Activated CD4-positive, alpha-beta memory T cell treated with anti-CD3 and anti-CD28 coated beads, Interleukin-2, amount 10 ng/mL, durations not matched to agents 7 days and 5 days (primary cell): ENCODE data around the gene MMP24OS. TPM values are rescaled to one million over a fixed set of nuclear protein-coding genes. Genes with fewer than 3 reads are reported as not detected.

ENCODE experiments used
- total RNA-seq, 2 experiments: library from RNA; stranded (reverse); gene quantifications; one replicate each; pipeline ENCODE4 v1.2.3, GENCODE V29; 2021

Gene MMP24OS
- total RNA-seq, 2 experiments from 2014 or later: 45.6 to 48.7 TPM

Other genes starting within 250 kb of the MMP24OS start
- gene TRPC4AP, start 185.3 kb downstream of the MMP24OS start, total RNA-seq: 10 to 100 TPM; 63.5 to 65.7 TPM
- gene EDEM2, start 130.8 kb downstream of the MMP24OS start, total RNA-seq: 10 to 100 TPM; 29.7 to 30.5 TPM
- under 1 TPM; 0.88 to 0.95 TPM for gene PROCR, start 106.0 kb downstream of the MMP24OS start, total RNA-seq
- gene MMP24, start 51.4 kb downstream of the MMP24OS start, total RNA-seq: not detected
- gene EIF6, start 6.7 kb upstream of the MMP24OS start, total RNA-seq: 10 to 100 TPM; 86.1 to 91.3 TPM
- not detected for gene FAM83C, start 14.3 kb upstream of the MMP24OS start, total RNA-seq
- gene UQCC1, start 133.9 kb upstream of the MMP24OS start, total RNA-seq: 10 to 100 TPM; 40.8 to 41.4 TPM
- under 1 TPM in 1 of 2 experiments, not detected in 1; 0.08 TPM for gene GDF5, start 160.1 kb upstream of the MMP24OS start, total RNA-seq
- gene CEP250, start 177.5 kb upstream of the MMP24OS start, total RNA-seq: 10 to 100 TPM; 70.3 to 71.2 TPM